OCI-LY7 (cell line): ENCODE data around the gene SIVA1. TPM values are rescaled to one million over a fixed set of nuclear protein-coding genes. Genes with fewer than 3 reads are reported as not detected.
A peak's percentile ranks its signal among the peaks of the same experiment; 100 is the strongest.

Experiments
- BruUV-seq: library from RNA; stranded (reverse); fragments of 400-500 nt; replicated peaks from 2 replicates; lab custom pipeline; 2021; lab: Mats Ljungman, UMichigan
- CTCF ChIA-PET: fragments of 300-600 bp; sonication (Branson Sonifier 250); formaldehyde crosslinking; loops from one replicate; lab custom pipeline; 2022; ENCODE audit warnings: antibody characterized with exemption; ENCODE audit not compliant: unreplicated experiment; lab: Charles Lee
- POLR2A ChIA-PET: fragments of 300-600 bp; sonication (Branson Sonifier 250); formaldehyde crosslinking; loops from one replicate; lab custom pipeline; 2022; ENCODE audit warnings: antibody characterized with exemption; lab: Charles Lee
- DNase-seq: peaks from one replicate; pipeline ENCODE4 v3.0.0-alpha.2; 2015; ENCODE audit warnings: low spot score
- H2AFZ ChIP-seq: fragments of 200-600 bp; sonication (generic), shearing (Covaris generic); 2 replicates; pipeline ENCODE4 v1.6.1; 2014; ENCODE audit warnings: mild to moderate bottlenecking, antibody characterized with exemption, low read length, moderate library complexity
- H3K27ac ChIP-seq: fragments of 200-600 bp; sonication (generic); 2 replicates; pipeline ENCODE4 v1.5.1; 2014; ENCODE audit warnings: mixed run types, low read depth, mild to moderate bottlenecking, moderate library complexity, low read length, inconsistent platforms; ENCODE audit not compliant: poor library complexity, severe bottlenecking
- H3K36me3 ChIP-seq: fragments of 200-600 bp; sonication (generic); 2 replicates; pipeline ENCODE4 v1.6.1; 2014; ENCODE audit warnings: mild to moderate bottlenecking, antibody characterized with exemption, low read length, moderate library complexity, mixed read lengths; ENCODE audit not compliant: insufficient read depth
- H3K4me1 ChIP-seq: fragments of 200-600 bp; sonication (generic); 2 replicates; pipeline ENCODE4 v1.5.1; 2014; ENCODE audit warnings: mild to moderate bottlenecking, low read length; ENCODE audit not compliant: insufficient read depth, poor library complexity, severe bottlenecking
- H3K4me2 ChIP-seq: fragments of 200-600 bp; sonication (generic); 2 replicates; pipeline ENCODE4 v1.6.1; 2014; ENCODE audit warnings: mild to moderate bottlenecking, low read length
- H3K4me3 ChIP-seq: fragments of 200-600 bp; sonication (generic); 2 replicates; pipeline ENCODE4 v1.5.1; 2014; ENCODE audit warnings: mild to moderate bottlenecking, low read depth, low read length; ENCODE audit not compliant: poor library complexity, severe bottlenecking
- H3K79me2 ChIP-seq: fragments of 200-600 bp; sonication (generic); 2 replicates; pipeline ENCODE4 v1.6.1; 2016; ENCODE audit warnings: low read depth, mild to moderate bottlenecking, low read length, moderate library complexity, mixed read lengths; ENCODE audit not compliant: insufficient read depth
- H3K9me2 ChIP-seq: fragments of 200-600 bp; sonication (generic); 2 replicates; pipeline ENCODE4 v1.6.1; 2016; ENCODE audit warnings: mild to moderate bottlenecking, low read length, mixed read lengths; ENCODE audit not compliant: insufficient read depth
- H3K9me3 ChIP-seq: fragments of 200-600 bp; sonication (generic); 2 replicates; pipeline ENCODE4 v1.6.1; 2014; ENCODE audit warnings: mild to moderate bottlenecking, mixed run types, low read length, mixed read lengths
- H4K20me1 ChIP-seq: fragments of 200-600 bp; sonication (generic); 2 replicates; pipeline ENCODE4 v1.6.1; 2014; ENCODE audit warnings: mild to moderate bottlenecking, antibody characterized with exemption, low read length, moderate library complexity, mixed read lengths; ENCODE audit not compliant: insufficient read depth
- CTCF ChIP-seq: fragments of 200-600 bp; sonication (generic); conservative IDR thresholded peaks from 2 replicates; pipeline ENCODE4 v1.5.1; 2014; ENCODE audit warnings: mild to moderate bottlenecking, antibody characterized with exemption, low read length, moderate library complexity, mixed read lengths
- EZH2phosphoT487 ChIP-seq: fragments of 200-600 bp; sonication (generic); IDR thresholded peaks from 2 replicates; pipeline ENCODE4 v1.6.1; 2018; ENCODE audit warnings: low read depth, borderline replicate concordance, mild to moderate bottlenecking, mixed run types, antibody characterized with exemption, low read length, moderate library complexity, mixed read lengths
- intact Hi-C: fragments of 100-400 bp; cut with micrococcal nuclease; formaldehyde crosslinking; loops from one replicate; pipeline ENCODE4 v1.10.0; 2022; ENCODE audit not compliant: unreplicated experiment
- total RNA-seq, 2 experiments: library from RNA; depleted of rRNA in 1 of 2; stranded (reverse); fragments of >200 nt in 1 of 2; shearing (Covaris generic) in 1 of 2; gene quantifications; 2 replicates each; pipeline ENCODE4 v1.2.3, GENCODE V29; 2014 to 2022

SIVA1 gene
- total RNA-seq, 2 experiments from 2014 or later: 111 to 244 TPM

- no peak overlapping the region for H3K4me3 ChIP-seq
- TF ChIP-seq CTCF (peak; percentile 93), EZH2phosphoT487 (no peak)
- POLR2A ChIA-PET: interaction anchor here (0.6 kb wide), 1 partner anchor 210 kb away, joined by 3 read pairs; no protein-coding TSS in a partner anchor
- DNase-seq: peak; percentile 77
- no peaks in the 10 kb centered on the region for H3K9me2 ChIP-seq
- peaks cover 25% of the 10 kb centered on the region for H3K36me3 ChIP-seq
- H3K27ac ChIP-seq: no peak overlapping the region
- H3K4me2 ChIP-seq: no peak overlapping the region
- no peaks in the 10 kb centered on the region for H4K20me1 ChIP-seq
- BruUV-seq: no TSS peak
- no peaks in the 10 kb centered on the region for H3K4me1 ChIP-seq
- H3K9me3 ChIP-seq: no peaks in the 10 kb centered on the region
- CTCF ChIA-PET: no interaction called here
- intact Hi-C loops: loop anchor here (1.0 kb wide), 1 partner anchor 58 kb away; no protein-coding TSS in a partner anchor
- H3K79me2 ChIP-seq: no peaks in the 10 kb centered on the region
- H2AFZ ChIP-seq: no peak overlapping the region
Observed at GRCh38 chr14:104708606-104709268, 44.2 kb upstream of the SIVA1 start.

GRCh38 chr14:104709387-104710039, 43.4 kb upstream of the SIVA1 start:
- Histone ChIP-seq H3K4me2 (no peak overlapping the region), H3K9me2 (no peaks in the 10 kb centered on the region), H3K79me2 (no peaks in the 10 kb centered on the region), H3K4me3 (no peak overlapping the region), H3K27ac (no peak overlapping the region), H3K36me3 (peaks cover 21% of the 10 kb centered on the region), H3K9me3 (no peaks in the 10 kb centered on the region), H2AFZ (no peak overlapping the region), H3K4me1 (no peaks in the 10 kb centered on the region), H4K20me1 (no peaks in the 10 kb centered on the region)
- intact Hi-C loops: no loop called here
- no peak for TF ChIP-seq CTCF
- no peak for TF ChIP-seq EZH2phosphoT487
- ChIA-PET POLR2A (interaction anchor here (0.6 kb wide), 1 partner anchor 210 kb away, joined by 3 read pairs; no protein-coding TSS in a partner anchor), CTCF (no interaction called here)
- BruUV-seq: no TSS peak
- no peak for DNase-seq
